GM12878 (cell line): ENCODE results near the gene MBD3L5. TPM values are rescaled to one million over a fixed set of nuclear protein-coding genes. Genes with fewer than 3 reads are reported as not detected.
"Not testable (repeated sequence)": the region's sequence is repeated elsewhere in the genome, so short reads cannot be mapped to it uniquely, and the experiment has no call there.

Source experiments
- ATAC-seq: fragments of 200-7000 bp; cut with Tn5 transposase; 3 replicates; pipeline ENCODE4 v1.9.1; 2020; ENCODE audit warnings: mild to moderate bottlenecking, moderate library complexity
- Bru-seq: library from RNA; stranded (reverse); fragments of 400-500 nt; gene quantifications from one replicate; lab custom pipeline; 2021; lab: Mats Ljungman, UMichigan
- BruChase-seq, 2 experiments: library from RNA; stranded (reverse); fragments of 400-500 nt; gene quantifications; one replicate each; lab custom pipeline; 2021; lab: Mats Ljungman, UMichigan
- BruUV-seq: library from RNA; stranded (reverse); fragments of 400-500 nt; replicated peaks from 2 replicates; lab custom pipeline; 2021; lab: Mats Ljungman, UMichigan
- CTCF ChIA-PET: fragments of 300-600 bp; sonication (Branson Sonifier 250); formaldehyde crosslinking; extraction: SDS; loops from one replicate; lab custom pipeline; 2021; ENCODE audit warnings: inconsistent platforms; lab: Yijun Ruan, JAX
- POLR2A ChIA-PET: fragments of 350-600 bp; formaldehyde crosslinking; extraction: SDS; loops from one replicate; lab custom pipeline; 2021; ENCODE audit warnings: inconsistent platforms; lab: Charles Lee
- RAD21 ChIA-PET: fragments of 300-600 bp; sonication (Branson Sonifier 250); formaldehyde crosslinking; loops from one replicate; lab custom pipeline; 2023; ENCODE audit warnings: antibody characterized with exemption; ENCODE audit not compliant: unreplicated experiment; lab: Charles Lee
- SMC1A ChIA-PET: fragments of 300-600 bp; sonication (Branson Sonifier 250); formaldehyde crosslinking; loops from one replicate; lab custom pipeline; 2023; ENCODE audit not compliant: unreplicated experiment, uncharacterized antibody; lab: Charles Lee
- DNase-seq: peaks from one replicate; pipeline ENCODE4 v3.0.0-alpha.2; 2011; ENCODE audit warnings: low read depth, low spot score
- FAIRE-seq: peaks from 3 replicates; lab custom pipeline; 2011; peaks lifted over from hg19 to GRCh38; lab: Jason Lieb, UNC
- H2AFZ ChIP-seq: 2 replicates; pipeline ENCODE4 v1.6.0; 2011; ENCODE audit warnings: low read depth, low read length, control low read depth; ENCODE audit not compliant: control insufficient read depth
- H3K27ac ChIP-seq: 2 replicates; pipeline ENCODE4 v1.5.1; 2011; ENCODE audit warnings: control low read depth; ENCODE audit not compliant: control insufficient read depth, insufficient read depth
- H3K27me3 ChIP-seq, 2 experiments: replicated peaks in 1 of 2; 2 replicates each; pipeline versions ENCODE4 v1.6.0 to v1.6.1; 2011; ENCODE audit warnings: low read length in 1 of 2; ENCODE audit not compliant: control insufficient read depth in 2 of 2, insufficient read depth in 2 of 2
- H3K36me3 ChIP-seq, 2 experiments: 2 replicates each; pipeline ENCODE4 v1.5.1; 2011; ENCODE audit warnings: low read length in 1 of 2; ENCODE audit not compliant: control insufficient read depth in 2 of 2, insufficient read depth in 2 of 2
- H3K4me1 ChIP-seq: 2 replicates; pipeline ENCODE4 v1.6.1; 2011; ENCODE audit warnings: mild to moderate bottlenecking, low read length, moderate library complexity, mixed read lengths; ENCODE audit not compliant: control insufficient read depth, insufficient read depth
- H3K4me2 ChIP-seq: 2 replicates; pipeline ENCODE4 v1.6.0; 2011; ENCODE audit warnings: control low read depth; ENCODE audit not compliant: control insufficient read depth, insufficient read depth
- H3K4me3 ChIP-seq: fragments of 200-600 bp; sonication (generic); 2 replicates; pipeline ENCODE4 v1.5.1; 2016
- H3K79me2 ChIP-seq: 2 replicates; pipeline ENCODE4 v1.6.0; 2011; ENCODE audit warnings: low read length; ENCODE audit not compliant: control insufficient read depth, insufficient read depth
- H3K9ac ChIP-seq: 2 replicates; pipeline ENCODE4 v1.8.0; 2011; ENCODE audit warnings: low read length, control low read depth, mixed read lengths; ENCODE audit not compliant: control insufficient read depth, insufficient read depth
- H3K9me3 ChIP-seq: replicated peaks from 3 replicates; pipeline ENCODE4 v1.5.1; 2011; ENCODE audit warnings: mild to moderate bottlenecking, low read length; ENCODE audit not compliant: control insufficient read depth, insufficient read depth
- H4K20me1 ChIP-seq: 2 replicates; pipeline ENCODE4 v1.6.0; 2011; ENCODE audit not compliant: control insufficient read depth, insufficient read depth
- NR2C1 ChIP-seq: fragments of 450-650 bp; IDR thresholded peaks from 2 replicates; pipeline ENCODE4 v1.6.1; 2017; ENCODE audit warnings: antibody characterized with exemption, mild to moderate bottlenecking, moderate library complexity
- WGBS: methylation state at CpG from one replicate; pipeline ENCODE4 v1.1.6; 2016; ENCODE audit warnings: low lambda C conversion rate; ENCODE audit not compliant: insufficient replicate concordance, insufficient coverage; ENCODE audit errors: missing lambda C conversion rate; 5-methylcytosine and 5-hydroxymethylcytosine counted together
- in situ Hi-C: fragments of 300-500 bp; cut with MboI; formaldehyde crosslinking; loops from 9 replicates; pipeline ENCODE4 v1.14.3; 2018; ENCODE audit warnings: mixed read lengths
- intact Hi-C: fragments of 100-400 bp; cut with micrococcal nuclease; formaldehyde crosslinking; loops from one replicate; pipeline ENCODE4 v1.14.2; 2022; ENCODE audit not compliant: unreplicated experiment
- long read RNA-seq, 2 experiments: library from polyadenylated mRNA; unstranded; transcript quantifications; one replicate each; pipeline ENCODE4 v2.0.0, GENCODE V29; 2019 to 2020
- polyA minus RNA-seq, 3 experiments: library from RNA; depleted of rRNA, polyadenylated mRNA; stranded (reverse); fragments of >200 nt; gene quantifications; 2 replicates each; pipeline ENCODE4 v1.2.3, GENCODE V29; 2011
- polyA plus RNA-seq, 11 experiments: library from polyadenylated mRNA; depleted of rRNA in 4 of 11; unstranded in 6 of 11; stranded (reverse) in 5 of 11; fragments of >200 nt; fragmentation: Nextera tagmentation in 4 of 11; fragmentation: Illumina TruSeq in 1 of 11; extraction: Ambion mirVana in 4 of 11; extraction: Trizol in 1 of 11; gene quantifications; 1 replicate in 1 of 11; 2 replicates in 10 of 11; pipeline versions ENCODE4 v1.2.1 to v1.2.3, GENCODE V29; 2011 to 2016; ENCODE audit warnings: inconsistent platforms in 2 of 11, missing spikeins in 2 of 11, low read depth in 1 of 11
- total RNA-seq, 4 experiments: library from RNA; depleted of rRNA in 3 of 4; stranded (reverse); fragments of >200 nt in 3 of 4; fragmentation: Illumina TruSeq in 1 of 4; extraction: Trizol in 1 of 4; gene quantifications; 2 replicates each; pipeline versions ENCODE4 v1.2.1 to v1.2.3, GENCODE V29; 2013 to 2021

The MBD3L5 gene
- total RNA-seq (2013; cell fraction: nucleolus; rRNA removed), result not detected in 2 replicates
- total RNA-seq (2014; rRNA removed), result not detected in 2 replicates
- not detected in 2 replicates for total RNA-seq (2014; rRNA removed; fragmentation: Illumina TruSeq; extraction: Trizol)
- total RNA-seq (2021), result not detected in 2 replicates
- not detected for polyA plus RNA-seq (2011; ENCODE audit: low read depth)
- polyA plus RNA-seq (2011; rRNA removed), result not detected in 2 replicates
- polyA plus RNA-seq (2011; cell fraction: cytosol; rRNA removed), result not detected in 2 replicates
- polyA plus RNA-seq (2011; cell fraction: nucleus; rRNA removed), result not detected in 2 replicates
- polyA plus RNA-seq (2012), result not detected in 2 replicates
- polyA plus RNA-seq (2014; fragmentation: Illumina TruSeq; extraction: Trizol), result not detected in 2 replicates
- not detected for polyA plus RNA-seq (2014; fragmentation: Nextera tagmentation; extraction: Ambion mirVana)
- not detected in 2 replicates for polyA plus RNA-seq (2014; rRNA removed)
- not detected for polyA plus RNA-seq (2016; fragmentation: Nextera tagmentation; extraction: Ambion mirVana)
- polyA minus RNA-seq (2011; rRNA and poly(A)+ RNA removed), result not detected in 2 replicates
- not detected in 2 replicates for polyA minus RNA-seq (2011; cell fraction: cytosol; rRNA and poly(A)+ RNA removed)
- not detected in 2 replicates for polyA minus RNA-seq (2011; cell fraction: nucleus; rRNA and poly(A)+ RNA removed)
- not detected for Bru-seq, nascent RNA
- not detected for BruChase-seq, experiment 1, labeled RNA remaining after a 6-hour chase
- BruChase-seq, experiment 2, labeled RNA remaining after a 2-hour chase, result not detected
- long read RNA-seq, experiment 1, result 0 reads
- long read RNA-seq, experiment 2, result 0 reads

- DNase-seq, H3K36me3 ChIP-seq, in situ Hi-C loops, SMC1A ChIA-PET, H3K79me2 ChIP-seq, BruUV-seq, H3K27ac ChIP-seq, H4K20me1 ChIP-seq, H3K9ac ChIP-seq, RAD21 ChIA-PET, H2AFZ ChIP-seq, H3K4me3 ChIP-seq, H3K27me3 ChIP-seq, H3K9me3 ChIP-seq, H3K4me1 ChIP-seq, ATAC-seq, H3K4me2 ChIP-seq, FAIRE-seq, intact Hi-C loops, CTCF ChIA-PET, POLR2A ChIA-PET: not testable (repeated sequence)
- WGBS, result no CpG with 5 or more reads among the region's 9 CpGs
Observed at GRCh38 chr19:7030278-7030677, at the start of gene MBD3L5. MBD3L5 (plus strand) TSS chr19:7030578; CDS start chr19:7030612, 34 bp downstream.

- SMC1A ChIA-PET, result no interaction called here
- no peak for TF ChIP-seq NR2C1
- Histone ChIP-seq H4K20me1 (no peaks in the 10 kb centered on the region), H3K4me3 (no peak overlapping the region), H2AFZ (no peak overlapping the region), H3K9ac (no peak overlapping the region), H3K27me3 (no peaks in the 10 kb centered on the region), H3K27ac (no peak overlapping the region), H3K79me2 (no peaks in the 10 kb centered on the region), H3K4me1 (peaks cover 6% of the 10 kb centered on the region), H3K36me3 (peaks cover 0 to 2% of the 10 kb centered on the region in 2 experiments; a peak in 2 of 4 replicates), H3K4me2 (no peak overlapping the region), H3K9me3 (peaks cover 15% of the 10 kb centered on the region; the same call in 2 of the 3 replicates)
- POLR2A ChIA-PET, result interaction anchor here (0.5 kb wide), 1 partner anchor 91 kb away, joined by 3 read pairs; no protein-coding TSS in a partner anchor
- TSS peak; percentile 32 for BruUV-seq
- intact Hi-C loops, result no loop called here
- no peak for FAIRE-seq
- ATAC-seq, result no peak
- RAD21 ChIA-PET, result no interaction called here
- CTCF ChIA-PET, result no interaction called here
- in situ Hi-C loops, result no loop called here
- no peak for DNase-seq
Observed at GRCh38 chr19:6983448-6983847, 46.9 kb upstream of the MBD3L5 start.
